HUES48 (cell line): ENCODE results near the gene SLC35F3.
"Not testable (repeated sequence)": the region's sequence is repeated elsewhere in the genome, so short reads cannot be mapped to it uniquely, and the experiment has no call there.

ENCODE experiments used
- H3K27ac ChIP-seq: one replicate; pipeline ENCODE4 v1.7.0; 2013; ENCODE audit warnings: low read depth, low read length, inconsistent platforms
- H3K27me3 ChIP-seq: 2 replicates; pipeline ENCODE4 v1.6.1; 2013; ENCODE audit warnings: mild to moderate bottlenecking, low read length; ENCODE audit not compliant: control insufficient read depth, insufficient read depth
- H3K36me3 ChIP-seq: 2 replicates; pipeline ENCODE4 v1.6.1; 2013; ENCODE audit warnings: low read length; ENCODE audit not compliant: control insufficient read depth, insufficient read depth
- H3K4me1 ChIP-seq: 2 replicates; pipeline ENCODE4 v1.6.1; 2013; ENCODE audit warnings: mild to moderate bottlenecking, low read length; ENCODE audit not compliant: control insufficient read depth, insufficient read depth
- H3K4me3 ChIP-seq: 2 replicates; pipeline ENCODE4 v1.5.1; 2013; ENCODE audit warnings: mild to moderate bottlenecking, low read depth, low read length
- H3K9ac ChIP-seq: 2 replicates; pipeline ENCODE4 v1.6.1; 2013; ENCODE audit warnings: mild to moderate bottlenecking, low read depth, low read length, moderate library complexity
- H3K9me3 ChIP-seq: 2 replicates; pipeline ENCODE4 v1.6.1; 2013; ENCODE audit warnings: low read length; ENCODE audit not compliant: control insufficient read depth, insufficient read depth

The SLC35F3 gene

DNA sequence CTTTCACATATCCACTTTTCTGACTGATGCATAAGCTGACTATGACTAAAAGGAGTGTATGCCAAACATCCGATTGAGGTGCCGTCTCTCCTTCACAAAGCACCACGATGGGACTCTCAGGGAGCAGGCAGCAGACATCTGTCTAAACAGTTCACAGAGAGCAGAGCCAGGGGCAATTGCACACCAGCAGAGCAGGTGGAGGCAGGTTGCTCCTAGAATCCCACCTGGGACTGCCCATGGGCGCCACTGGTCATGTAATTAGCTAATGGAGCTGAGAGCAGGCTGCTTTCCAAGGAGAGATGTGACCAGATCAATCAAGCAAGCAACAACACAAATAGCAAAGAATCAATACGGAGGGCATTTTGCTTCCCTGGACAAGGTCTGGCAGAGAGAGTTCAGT, 438.3 kb downstream of the SLC35F3 start:
- no peak overlapping the region for H3K9ac ChIP-seq
- H3K36me3 ChIP-seq, result no peaks in the 10 kb centered on the region
- H3K27ac ChIP-seq, result no peak overlapping the region
- no peaks in the 10 kb centered on the region for H3K27me3 ChIP-seq
- H3K4me1 ChIP-seq, result no peaks in the 10 kb centered on the region
- H3K9me3 ChIP-seq, result no peaks in the 10 kb centered on the region; the same call in 1 of the 2 replicates
- no peak overlapping the region for H3K4me3 ChIP-seq

DNA sequence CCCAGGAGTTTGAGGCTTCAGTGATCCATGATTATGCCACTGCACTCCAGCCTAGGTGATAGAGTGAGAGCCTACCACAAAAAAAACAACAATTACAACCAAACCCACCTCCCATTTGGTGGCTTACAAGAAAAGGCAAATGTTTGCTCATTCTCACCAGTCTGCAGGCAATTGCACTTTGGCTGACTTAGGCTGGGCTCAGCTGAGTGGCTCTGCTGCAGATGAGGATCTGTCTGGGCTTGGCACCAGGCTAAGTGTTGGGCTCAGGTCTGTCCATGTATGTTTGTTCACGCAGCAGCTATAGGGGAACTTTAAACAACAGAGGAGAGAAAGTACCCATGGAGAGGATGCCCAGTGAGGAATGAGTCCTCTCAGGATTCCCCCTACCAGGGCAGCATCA, 440.8 kb downstream of the SLC35F3 start:
- Histone ChIP-seq H3K27ac (no peak overlapping the region), H3K9ac (no peak overlapping the region), H3K4me1 (no peaks in the 10 kb centered on the region), H3K4me3 (no peak overlapping the region), H3K9me3 (no peaks in the 10 kb centered on the region), H3K36me3 (no peaks in the 10 kb centered on the region), H3K27me3 (no peaks in the 10 kb centered on the region)

DNA sequence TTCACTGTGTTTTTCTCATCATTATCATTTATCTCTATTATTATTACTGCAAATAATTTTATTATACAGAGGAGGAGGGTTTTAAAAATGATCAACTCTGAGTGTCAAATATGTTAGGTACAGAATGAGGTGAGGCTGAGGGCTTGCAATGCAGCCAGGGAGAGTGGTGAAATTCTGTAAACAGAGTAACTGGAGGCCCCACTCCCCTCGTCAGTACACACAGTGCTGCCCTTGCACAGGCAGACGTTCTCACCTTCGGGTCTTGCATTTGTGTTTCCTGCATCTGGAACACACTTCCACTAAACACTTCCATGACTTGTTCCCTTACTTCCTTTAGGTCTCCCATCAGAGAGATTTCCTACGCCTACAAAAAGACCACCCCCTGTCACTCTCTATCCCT, 444.5 kb downstream of the SLC35F3 start:
- H3K36me3 ChIP-seq, result no peaks in the 10 kb centered on the region
- H3K27ac ChIP-seq, result no peak overlapping the region
- H3K9ac ChIP-seq, result no peak overlapping the region
- H3K4me3 ChIP-seq, result no peak overlapping the region
- no peaks in the 10 kb centered on the region for H3K27me3 ChIP-seq
- no peaks in the 10 kb centered on the region for H3K4me1 ChIP-seq
- H3K9me3 ChIP-seq, result no peaks in the 10 kb centered on the region

GRCh38 chr1:234355782-234356510, 451.5 kb downstream of the SLC35F3 start:
- no peak overlapping the region for H3K9ac ChIP-seq
- H3K27me3 ChIP-seq, result no peaks in the 10 kb centered on the region
- no peak overlapping the region for H3K27ac ChIP-seq
- H3K4me3 ChIP-seq, result no peak overlapping the region
- H3K36me3 ChIP-seq, result no peaks in the 10 kb centered on the region
- H3K9me3 ChIP-seq, result no peaks in the 10 kb centered on the region
- 0 out of 2 replicates have a peak, but pooled peaks cover 4% of the 10 kb centered on the region for H3K4me1 ChIP-seq

- not testable (repeated sequence) for H3K36me3 ChIP-seq, H3K4me3 ChIP-seq, H3K27ac ChIP-seq
Observed at GRCh38 chr1:234356615-234357269, 452.3 kb downstream of the SLC35F3 start.

GRCh38 chr1:234357831-234358230, 453.4 kb downstream of the SLC35F3 start:
- Histone ChIP-seq H3K36me3 (no peaks in the 10 kb centered on the region), H3K9ac (no peak overlapping the region), H3K9me3 (no peaks in the 10 kb centered on the region), H3K4me1 (0 out of 2 replicates have a peak, but pooled peaks cover 4% of the 10 kb centered on the region), H3K4me3 (no peak overlapping the region), H3K27me3 (no peaks in the 10 kb centered on the region), H3K27ac (no peak overlapping the region)

More at GRCh38 chr1:234356615-234357269, 452.3 kb downstream of the SLC35F3 start:
- not testable (repeated sequence) for H3K9me3 ChIP-seq, H3K4me1 ChIP-seq, H3K9ac ChIP-seq, H3K27me3 ChIP-seq

GRCh38 chr1:234361102-234361603, 456.7 kb downstream of the SLC35F3 start:
- Histone ChIP-seq H3K9me3 (no peaks in the 10 kb centered on the region), H3K27ac (no peak overlapping the region), H3K4me3 (no peak overlapping the region), H3K4me1 (0 out of 2 replicates have a peak, but pooled peaks cover 4% of the 10 kb centered on the region), H3K27me3 (no peaks in the 10 kb centered on the region), H3K36me3 (no peaks in the 10 kb centered on the region), H3K9ac (no peak overlapping the region)

DNA sequence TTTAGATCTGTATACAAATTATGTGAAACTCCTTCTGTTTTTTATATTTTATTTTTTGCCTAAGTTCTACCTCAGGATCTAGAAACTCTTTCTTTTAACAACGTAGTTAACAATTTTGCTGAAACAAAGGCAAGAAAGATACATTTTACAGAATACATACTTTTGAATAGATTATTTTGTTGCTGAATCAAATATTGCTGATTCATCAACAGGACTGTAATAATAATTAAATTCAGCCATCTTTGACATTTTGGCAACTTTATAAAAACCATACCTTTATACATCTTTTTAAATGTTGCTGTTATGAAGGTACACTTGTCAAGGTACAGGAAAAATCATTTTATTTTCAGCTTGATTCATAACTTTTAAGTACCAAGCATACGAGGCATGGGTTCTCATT, 458.1 kb downstream of the SLC35F3 start:
- no peak overlapping the region for H3K4me3 ChIP-seq
- H3K27ac ChIP-seq, result no peak overlapping the region
- H3K9ac ChIP-seq, result no peak overlapping the region
- H3K27me3 ChIP-seq, result no peaks in the 10 kb centered on the region
- no peaks in the 10 kb centered on the region for H3K9me3 ChIP-seq
- H3K4me1 ChIP-seq, result no peaks in the 10 kb centered on the region
- H3K36me3 ChIP-seq, result no peaks in the 10 kb centered on the region

DNA sequence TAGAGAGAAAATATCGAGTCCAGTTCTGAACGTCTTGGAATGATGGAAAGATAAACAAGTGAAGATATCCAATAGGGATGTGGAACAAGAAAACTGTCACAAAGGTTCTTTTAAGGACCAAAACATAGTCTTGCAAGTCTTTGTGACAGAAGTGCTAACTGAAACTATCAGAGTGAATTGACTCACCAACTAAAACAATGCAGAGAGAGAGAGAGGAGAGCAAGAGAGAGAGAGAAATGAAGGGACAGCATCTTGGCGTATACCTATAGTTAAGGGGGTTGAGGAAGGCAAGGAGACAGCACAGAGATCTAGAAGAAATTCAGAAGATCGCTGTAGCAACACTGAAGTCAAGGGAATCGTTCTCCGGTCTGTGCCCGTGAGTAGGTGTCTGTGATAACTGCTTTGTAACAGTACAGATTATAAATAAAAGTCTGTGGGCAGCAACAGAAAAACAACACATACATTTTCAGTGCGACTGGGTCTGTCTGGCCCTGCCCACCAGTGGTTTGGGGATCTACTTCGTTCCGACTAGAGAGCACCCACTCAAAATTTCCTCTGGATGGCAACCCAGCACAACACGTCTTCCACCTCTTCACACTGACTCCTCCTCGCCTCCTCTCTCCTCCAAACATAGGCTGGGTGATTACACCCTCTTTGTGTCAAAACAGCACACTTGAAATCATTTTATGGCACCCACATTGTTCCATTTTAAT, 464.0 kb downstream of the SLC35F3 start:
- no peaks in the 10 kb centered on the region for H3K9me3 ChIP-seq
- no peak overlapping the region for H3K9ac ChIP-seq
- no peaks in the 10 kb centered on the region for H3K4me1 ChIP-seq
- H3K27ac ChIP-seq, result no peak overlapping the region
- H3K4me3 ChIP-seq, result no peak overlapping the region
- no peaks in the 10 kb centered on the region for H3K36me3 ChIP-seq
- no peaks in the 10 kb centered on the region for H3K27me3 ChIP-seq

GRCh38 chr1:234369033-234369430, 464.6 kb downstream of the SLC35F3 start:
- H3K4me3 ChIP-seq, result no peak overlapping the region
- no peak overlapping the region for H3K9ac ChIP-seq
- no peaks in the 10 kb centered on the region for H3K27me3 ChIP-seq
- H3K27ac ChIP-seq, result no peak overlapping the region
- H3K36me3 ChIP-seq, result no peaks in the 10 kb centered on the region
- no peaks in the 10 kb centered on the region for H3K9me3 ChIP-seq
- H3K4me1 ChIP-seq, result no peaks in the 10 kb centered on the region

DNA sequence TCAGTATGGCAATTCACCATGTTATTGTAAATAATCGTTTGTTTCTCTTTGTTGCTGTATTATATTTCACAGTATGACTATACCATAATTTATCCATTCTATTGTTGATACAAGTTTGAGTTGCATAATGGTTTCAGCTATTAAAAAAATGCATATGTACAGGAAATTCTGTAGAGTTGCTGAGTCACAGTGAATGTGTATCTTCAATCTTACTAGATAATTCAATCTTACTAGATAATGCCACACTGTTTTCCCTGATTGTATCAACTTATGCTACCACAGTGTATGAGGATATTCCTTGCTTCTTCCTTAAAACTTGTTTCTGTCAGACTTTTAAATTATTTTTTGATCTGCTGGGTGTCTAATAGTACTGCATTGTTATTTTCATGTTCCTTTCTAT, 465.3 kb downstream of the SLC35F3 start:
- H3K27ac ChIP-seq, result no peak overlapping the region

More for the DNA sequence above, 465.3 kb downstream of the SLC35F3 start:
- Histone ChIP-seq H3K4me3 (no peak overlapping the region), H3K27me3 (no peaks in the 10 kb centered on the region), H3K9ac (no peak overlapping the region), H3K9me3 (no peaks in the 10 kb centered on the region), H3K36me3 (no peaks in the 10 kb centered on the region), H3K4me1 (no peaks in the 10 kb centered on the region)
